ENCODE data around the gene HSPB8.

The HSPB8 gene

GRCh38 chr12:119171291-119171690 lies 7.4 kb upstream of the HSPB8 start:
- no peak for DNase-seq

- DNase-seq, result no peak
These were observed 6.9 kb upstream of the HSPB8 start for GRCh38 chr12:119171691-119172425.

GRCh38 chr12:119175081-119175480 lies 3.6 kb upstream of the HSPB8 start:
- DNase-seq, result no peak

GRCh38 chr12:119176267-119177055 lies 2.3 kb upstream of the HSPB8 start:
- DNase-seq, result peak; percentile 37 to 39

GRCh38 chr12:119177056-119177325 lies 1.7 kb upstream of the HSPB8 start:
- no peak for DNase-seq

- no peak for DNase-seq
These were observed 879 bp upstream of the HSPB8 start for GRCh38 chr12:119177724-119178380.

- no peak for DNase-seq
These were observed 747 bp downstream of the HSPB8 start for GRCh38 chr12:119179335-119180021.

GRCh38 chr12:119180380-119181040 lies 1.8 kb downstream of the HSPB8 start:
- no peak for DNase-seq

- DNase-seq, result no peak
These were observed 2.5 kb downstream of the HSPB8 start for GRCh38 chr12:119181202-119181601.

GRCh38 chr12:119181944-119182343 lies 3.2 kb downstream of the HSPB8 start:
- DNase-seq, result no peak

GRCh38 chr12:119182701-119183493 lies 4.2 kb downstream of the HSPB8 start:
- DNase-seq, result no peak

GRCh38 chr12:119183942-119184695 lies 5.4 kb downstream of the HSPB8 start:
- DNase-seq, result no peak

- DNase-seq, result no peak
These were observed 16.5 kb downstream of the HSPB8 start for GRCh38 chr12:119195256-119195655.

GRCh38 chr12:119198440-119198839 lies 19.7 kb downstream of the HSPB8 start:
- DNase-seq, result no peak

GRCh38 chr12:119200601-119201000 lies 21.9 kb downstream of the HSPB8 start:
- DNase-seq, result no peak

- DNase-seq, result no peak
These were observed 23.2 kb downstream of the HSPB8 start for GRCh38 chr12:119201789-119202543.

GRCh38 chr12:119202544-119202943 lies 23.8 kb downstream of the HSPB8 start:
- DNase-seq, result no peak

GRCh38 chr12:119204131-119204530 lies 25.4 kb downstream of the HSPB8 start:
- no peak for DNase-seq

- no peak for DNase-seq
These were observed 26.0 kb downstream of the HSPB8 start for GRCh38 chr12:119204671-119205285.

All from NCI-H1930 (cell line).